Activated T-cell treated with anti-CD3 and anti-CD28 coated beads for 48 hours (primary cell): Measurements from ENCODE around the gene TCF4.

Experiments used
- DNase-seq: peaks from one replicate; pipeline ENCODE4 v3.0.0-alpha.2; 2020; ENCODE audit warnings: low read depth

The TCF4 gene

GRCh38 chr18:55585920-55586561 lies 2.0 kb downstream of the TCF4 start:
- DNase-seq = no peak

GRCh38 chr18:55585065-55585919 lies 2.7 kb downstream of the TCF4 start:
- no peak for DNase-seq

- no peak for DNase-seq
Observed at GRCh38 chr18:55584201-55584600, 3.8 kb downstream of the TCF4 start.

- no peak for DNase-seq
Observed at GRCh38 chr18:55582325-55582724, 5.7 kb downstream of the TCF4 start.

GRCh38 chr18:55579501-55580270 lies 8.3 kb downstream of the TCF4 start:
- no peak for DNase-seq

- DNase-seq = no peak
Observed at GRCh38 chr18:55577812-55578539, 10.0 kb downstream of the TCF4 start.

GRCh38 chr18:55576001-55576400 lies 12.0 kb downstream of the TCF4 start:
- no peak for DNase-seq

GRCh38 chr18:55575066-55575465 lies 12.9 kb downstream of the TCF4 start:
- no peak for DNase-seq

- DNase-seq = no peak
Observed at GRCh38 chr18:55573386-55573785, 14.6 kb downstream of the TCF4 start.

GRCh38 chr18:55570966-55571365 lies 17.0 kb downstream of the TCF4 start:
- DNase-seq = no peak

GRCh38 chr18:55566456-55566935 lies 21.5 kb downstream of the TCF4 start:
- DNase-seq = no peak

- DNase-seq = no peak
Observed at GRCh38 chr18:55559739-55560138, 28.3 kb downstream of the TCF4 start.

- DNase-seq = no peak
Observed at GRCh38 chr18:55557211-55557610, 30.8 kb downstream of the TCF4 start.

GRCh38 chr18:55555395-55556027 lies 32.5 kb downstream of the TCF4 start:
- no peak for DNase-seq

GRCh38 chr18:55552526-55553189 lies 35.3 kb downstream of the TCF4 start:
- DNase-seq = no peak

- no peak for DNase-seq
Observed at GRCh38 chr18:55551227-55551626, 36.8 kb downstream of the TCF4 start.

- no peak for DNase-seq
Observed at GRCh38 chr18:55550471-55550870, 37.5 kb downstream of the TCF4 start.

- DNase-seq = no peak
Observed at GRCh38 chr18:55549474-55550104, 38.4 kb downstream of the TCF4 start.

- no peak for DNase-seq
Observed at GRCh38 chr18:55547705-55548056, 40.3 kb downstream of the TCF4 start.
